ENCODE measurements around the gene ASPHD1. TPM values are rescaled to one million over a fixed set of nuclear protein-coding genes. Genes with fewer than 3 reads are reported as not detected.
"Not testable (repeated sequence)": the region's sequence is repeated elsewhere in the genome, so short reads cannot be mapped to it uniquely, and the experiment has no call there.

Gene ASPHD1
- total RNA-seq, 4 donors from 2014 or later = 0.33 TPM; not detected in 3

- peaks cover 19 to 38% (median 27%) of the 10 kb centered on the region in 4 donors for H3K4me1 ChIP-seq
- H3K4me3 ChIP-seq = peak overlapping the region; percentile 64 to 99 (median 90)
- peaks cover 8 to 11% (median 11%) of the 10 kb centered on the region in 4 donors for H3K36me3 ChIP-seq
- H3K27ac ChIP-seq (replicated peaks in 1 of 4) = peak overlapping the region; percentile 82 to 91 (median 88)
- no peak for DNase-seq (ENCODE audit: extremely low spot score)
- H3K9me3 ChIP-seq = no peaks in the 10 kb centered on the region
- no peaks in the 10 kb centered on the region for H3K27me3 ChIP-seq
- no peak for TF ChIP-seq CTCF (IDR thresholded peaks at IDR 0.05)
- no peak for TF ChIP-seq POLR2A (IDR thresholded peaks at IDR 0.05; ENCODE audit: low read depth)
- no peak for TF ChIP-seq POLR2AphosphoS5 (IDR thresholded peaks at IDR 0.05)
- no peak for TF ChIP-seq EP300 (IDR thresholded peaks at IDR 0.05)
- intact Hi-C loops (cut with DNase I) = loop anchor here (5.0 kb wide), 1 partner anchor 35 kb away; the partner anchor contains the start of gene TMEM219
- WGBS = 51% methylated on average over 12 of the region's 12 CpGs
Measured at GRCh38 chr16:29927070-29927905, 27.0 kb downstream of the ASPHD1 start.

- WGBS = 96% methylated on average over 2 of the region's 2 CpGs
Measured at GRCh38 chr16:29931750-29932149, 31.5 kb downstream of the ASPHD1 start.

GRCh38 chr16:29940656-29941055 is 40.4 kb downstream of the ASPHD1 start:
- no peak overlapping the region for H3K4me3 ChIP-seq
- TF ChIP-seq POLR2AphosphoS5 (IDR thresholded peaks at IDR 0.05) = no peak
- no peak for TF ChIP-seq EP300 (IDR thresholded peaks at IDR 0.05)
- no peak for TF ChIP-seq POLR2A (IDR thresholded peaks at IDR 0.05; ENCODE audit: low read depth)
- no peak for TF ChIP-seq CTCF (IDR thresholded peaks at IDR 0.05)
- no peak overlapping the region for H3K27ac ChIP-seq (replicated peaks in 1 of 4)
- H3K27me3 ChIP-seq = no peaks in the 10 kb centered on the region
- no peak for DNase-seq (ENCODE audit: extremely low spot score)
- intact Hi-C loops (cut with DNase I) = no loop called here
- no peaks in the 10 kb centered on the region for H3K9me3 ChIP-seq
- peaks cover 0 to 14% (median 11%) of the 10 kb centered on the region in 4 donors for H3K4me1 ChIP-seq
- WGBS = 57% methylated on average over 4 of the region's 4 CpGs
- H3K36me3 ChIP-seq = no peaks in the 10 kb centered on the region

More at GRCh38 chr16:29931750-29932149, 31.5 kb downstream of the ASPHD1 start:
- H3K36me3 ChIP-seq; H3K27me3 ChIP-seq; H3K27ac ChIP-seq (replicated peaks in 1 of 4); intact Hi-C loops (cut with DNase I); H3K9me3 ChIP-seq; DNase-seq (ENCODE audit: extremely low spot score); H3K4me3 ChIP-seq: not testable (repeated sequence)
- peaks cover 6 to 11% (median 9%) of the 10 kb centered on the region in 4 donors for H3K4me1 ChIP-seq

GRCh38 chr16:29943846-29944799 is 43.8 kb downstream of the ASPHD1 start:
- peak overlapping the region; percentile 50 to 78 (median 64) for H3K27ac ChIP-seq (replicated peaks in 1 of 4)
- no peak for DNase-seq (ENCODE audit: extremely low spot score)

More at GRCh38 chr16:29943846-29944799, 43.8 kb downstream of the ASPHD1 start:
- peaks cover 0 to 14% (median 11%) of the 10 kb centered on the region in 4 donors for H3K4me1 ChIP-seq
- intact Hi-C loops (cut with DNase I) = no loop called here
- 25% methylated on average over 11 of the region's 11 CpGs for WGBS
- H3K4me3 ChIP-seq = no peak overlapping the region
- no peaks in the 10 kb centered on the region for H3K27me3 ChIP-seq
- H3K9me3 ChIP-seq = no peaks in the 10 kb centered on the region
- TF ChIP-seq POLR2AphosphoS5 (IDR thresholded peaks at IDR 0.05) (peak; percentile 31 to 48), EP300 (IDR thresholded peaks at IDR 0.05) (no peak), CTCF (IDR thresholded peaks at IDR 0.05) (peak in 2 of 3 experiments; percentile 12 to 17)
- H3K36me3 ChIP-seq = no peaks in the 10 kb centered on the region
